Natural killer cell (primary cell): ENCODE results near the gene TMEM94. TPM values are rescaled to one million over a fixed set of nuclear protein-coding genes. Genes with fewer than 3 reads are reported as not detected.
"Not testable (repeated sequence)": the region's sequence is repeated elsewhere in the genome, so short reads cannot be mapped to it uniquely, and the experiment has no call there.

Experiments
- ATAC-seq, 3 donors: fragments of 150-1000 bp in 2 of 3; fragments of 200-7000 bp in 1 of 3; cut with Tn5 transposase; 1 replicate in 1 of 3; 2 replicates in 2 of 3; pipeline ENCODE4 v1.10.0; 2021; ENCODE audit warnings: mild to moderate bottlenecking in 2 of 3, moderate library complexity in 2 of 3
- DNase-seq, 2 donors: peaks; one replicate each; pipeline versions ENCODE4 v3.0.0 to v3.0.0-alpha.2; 2013 to 2021; ENCODE audit warnings: mixed read lengths in 1 of 2
- H3K27ac ChIP-seq: one replicate; pipeline ENCODE4 v1.5.1; 2013; ENCODE audit warnings: mild to moderate bottlenecking, low read length
- H3K27me3 ChIP-seq: one replicate; pipeline ENCODE4 v1.6.1; 2013; ENCODE audit warnings: low read length; ENCODE audit not compliant: control insufficient read depth, insufficient read depth
- H3K36me3 ChIP-seq: one replicate; pipeline ENCODE4 v1.6.1; 2013; ENCODE audit warnings: low read length; ENCODE audit not compliant: control insufficient read depth, insufficient read depth
- H3K4me1 ChIP-seq: one replicate; pipeline ENCODE4 v1.6.1; 2013; ENCODE audit warnings: low read length; ENCODE audit not compliant: control insufficient read depth, insufficient read depth
- H3K4me3 ChIP-seq: one replicate; pipeline ENCODE4 v1.5.1; 2013; ENCODE audit warnings: low read length
- H3K9me3 ChIP-seq: one replicate; pipeline ENCODE4 v1.6.1; 2013; ENCODE audit warnings: low read length; ENCODE audit not compliant: control insufficient read depth, insufficient read depth
- H3K27ac Mint-ChIP-seq, 2 donors: one replicate each; pipeline ENCODE4 v1.8.0; 2022; ENCODE audit warnings: mild to moderate bottlenecking in 2 of 2, mixed read lengths in 2 of 2, moderate library complexity in 1 of 2
- H3K27me3 Mint-ChIP-seq, 2 donors: one replicate each; pipeline ENCODE4 v1.8.0; 2022; ENCODE audit warnings: low read depth in 2 of 2, mixed read lengths in 2 of 2
- H3K36me3 Mint-ChIP-seq: one replicate; pipeline ENCODE4 v1.8.0; 2022; ENCODE audit warnings: mixed read lengths
- H3K4me1 Mint-ChIP-seq, 2 donors: one replicate each; pipeline ENCODE4 v1.8.0; 2022; ENCODE audit warnings: mixed read lengths in 2 of 2
- H3K4me3 Mint-ChIP-seq: one replicate; pipeline ENCODE4 v1.8.0; 2022; ENCODE audit warnings: mild to moderate bottlenecking, moderate library complexity, mixed read lengths
- H3K9me3 Mint-ChIP-seq, 2 donors: one replicate each; pipeline ENCODE4 v1.8.0; 2022; ENCODE audit warnings: mixed read lengths in 2 of 2
- WGBS: methylation state at CpG from one replicate; pipeline ENCODE4 v1.1.7; 2013; ENCODE audit warnings: missing lambda C conversion rate; ENCODE audit not compliant: insufficient coverage; 5-methylcytosine and 5-hydroxymethylcytosine counted together
- intact Hi-C: fragments of 100-400 bp; cut with micrococcal nuclease; formaldehyde crosslinking; loops from one replicate; pipeline ENCODE4 v1.14.2; 2022
- total RNA-seq, 4 donors: library from RNA; stranded (reverse); fragments of 120-200 nt in 1 of 4; gene quantifications; one replicate each; pipeline versions ENCODE4 v1.2.3 to v1.2.4, GENCODE V29; 2013 to 2022
- TF ChIP-seq, protein P1 (sequence below): fragments of 200-600 bp; IDR thresholded peaks from one replicate; pipeline ENCODE4 v1.8.0; 2022; ENCODE audit warnings: antibody characterized with exemption

The TMEM94 gene
- total RNA-seq, 3 donors from 2014 or later (not counting 1 experiment from before 2014, with no cell fraction given): 84.4 to 142 (median 104) TPM

DNA sequence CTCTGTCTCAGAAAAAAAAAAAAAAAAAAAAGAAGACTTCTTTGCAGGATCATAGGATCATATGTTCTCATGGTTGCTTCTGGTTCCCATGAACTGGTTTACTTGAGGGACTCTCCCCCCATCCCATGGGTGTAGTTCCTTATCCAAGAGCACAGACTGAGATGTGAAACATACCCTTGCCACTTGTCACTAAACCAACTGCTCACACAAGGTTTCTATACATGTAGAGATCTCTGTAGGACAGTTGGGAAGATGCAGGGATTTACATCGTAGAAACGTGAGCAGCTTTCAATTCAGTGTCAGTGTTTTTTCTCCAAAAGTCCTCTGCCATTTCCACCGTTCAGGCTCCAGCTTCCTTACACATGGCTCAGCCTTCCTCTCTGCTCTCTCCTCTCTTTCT is 11.1 kb upstream of the TMEM94 start:
- Histone ChIP-seq H3K9me3 (no peaks in the 10 kb centered on the region), H3K27me3 (no peaks in the 10 kb centered on the region), H3K4me1 (no peaks in the 10 kb centered on the region), H3K27ac (no peak overlapping the region), H3K36me3 (no peaks in the 10 kb centered on the region), H3K4me3 (no peak overlapping the region)
- TF ChIP-seq, protein P1, sequence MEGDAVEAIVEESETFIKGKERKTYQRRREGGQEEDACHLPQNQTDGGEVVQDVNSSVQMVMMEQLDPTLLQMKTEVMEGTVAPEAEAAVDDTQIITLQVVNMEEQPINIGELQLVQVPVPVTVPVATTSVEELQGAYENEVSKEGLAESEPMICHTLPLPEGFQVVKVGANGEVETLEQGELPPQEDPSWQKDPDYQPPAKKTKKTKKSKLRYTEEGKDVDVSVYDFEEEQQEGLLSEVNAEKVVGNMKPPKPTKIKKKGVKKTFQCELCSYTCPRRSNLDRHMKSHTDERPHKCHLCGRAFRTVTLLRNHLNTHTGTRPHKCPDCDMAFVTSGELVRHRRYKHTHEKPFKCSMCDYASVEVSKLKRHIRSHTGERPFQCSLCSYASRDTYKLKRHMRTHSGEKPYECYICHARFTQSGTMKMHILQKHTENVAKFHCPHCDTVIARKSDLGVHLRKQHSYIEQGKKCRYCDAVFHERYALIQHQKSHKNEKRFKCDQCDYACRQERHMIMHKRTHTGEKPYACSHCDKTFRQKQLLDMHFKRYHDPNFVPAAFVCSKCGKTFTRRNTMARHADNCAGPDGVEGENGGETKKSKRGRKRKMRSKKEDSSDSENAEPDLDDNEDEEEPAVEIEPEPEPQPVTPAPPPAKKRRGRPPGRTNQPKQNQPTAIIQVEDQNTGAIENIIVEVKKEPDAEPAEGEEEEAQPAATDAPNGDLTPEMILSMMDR: no peak
- H3K27ac Mint-ChIP-seq: no peak overlapping the region
- no peaks in the 10 kb centered on the region for H3K4me1 Mint-ChIP-seq
- H3K9me3 Mint-ChIP-seq: no peaks in the 10 kb centered on the region
- ATAC-seq (no peak), DNase-seq (no peak)
- WGBS: 94% methylated on average over 3 of the region's 3 CpGs
- intact Hi-C loops: no loop called here
- no peak overlapping the region for H3K4me3 Mint-ChIP-seq
- no peaks in the 10 kb centered on the region for H3K27me3 Mint-ChIP-seq
- no peaks in the 10 kb centered on the region for H3K36me3 Mint-ChIP-seq

DNA sequence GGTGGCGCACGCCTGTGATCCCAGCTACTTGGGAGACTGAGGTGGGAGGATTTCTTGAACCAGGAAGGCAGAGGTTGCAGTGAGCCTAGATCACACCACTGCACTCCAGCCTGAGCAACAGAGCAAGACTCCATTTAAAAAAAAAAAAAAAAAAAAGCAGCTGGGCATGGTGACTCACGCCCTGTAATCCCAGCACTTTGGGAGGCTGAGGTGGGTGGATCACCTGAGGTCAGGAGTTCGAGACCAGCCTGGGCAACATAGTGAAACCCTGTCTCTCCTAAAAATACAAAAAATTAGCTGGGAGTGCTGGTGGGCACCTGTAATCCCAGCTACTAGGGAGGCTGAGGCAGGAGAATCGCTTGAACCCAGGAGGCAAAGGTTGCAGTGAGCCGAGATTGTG is 10.5 kb upstream of the TMEM94 start:
- H3K27ac Mint-ChIP-seq, H3K36me3 ChIP-seq, H3K4me1 Mint-ChIP-seq, H3K27me3 Mint-ChIP-seq, H3K4me1 ChIP-seq, H3K9me3 Mint-ChIP-seq, H3K36me3 Mint-ChIP-seq, H3K9me3 ChIP-seq, ATAC-seq, intact Hi-C loops, H3K4me3 Mint-ChIP-seq, DNase-seq, H3K27me3 ChIP-seq, H3K27ac ChIP-seq, H3K4me3 ChIP-seq: not testable (repeated sequence)
- 100% methylated on average over 6 of the region's 6 CpGs for WGBS

DNA sequence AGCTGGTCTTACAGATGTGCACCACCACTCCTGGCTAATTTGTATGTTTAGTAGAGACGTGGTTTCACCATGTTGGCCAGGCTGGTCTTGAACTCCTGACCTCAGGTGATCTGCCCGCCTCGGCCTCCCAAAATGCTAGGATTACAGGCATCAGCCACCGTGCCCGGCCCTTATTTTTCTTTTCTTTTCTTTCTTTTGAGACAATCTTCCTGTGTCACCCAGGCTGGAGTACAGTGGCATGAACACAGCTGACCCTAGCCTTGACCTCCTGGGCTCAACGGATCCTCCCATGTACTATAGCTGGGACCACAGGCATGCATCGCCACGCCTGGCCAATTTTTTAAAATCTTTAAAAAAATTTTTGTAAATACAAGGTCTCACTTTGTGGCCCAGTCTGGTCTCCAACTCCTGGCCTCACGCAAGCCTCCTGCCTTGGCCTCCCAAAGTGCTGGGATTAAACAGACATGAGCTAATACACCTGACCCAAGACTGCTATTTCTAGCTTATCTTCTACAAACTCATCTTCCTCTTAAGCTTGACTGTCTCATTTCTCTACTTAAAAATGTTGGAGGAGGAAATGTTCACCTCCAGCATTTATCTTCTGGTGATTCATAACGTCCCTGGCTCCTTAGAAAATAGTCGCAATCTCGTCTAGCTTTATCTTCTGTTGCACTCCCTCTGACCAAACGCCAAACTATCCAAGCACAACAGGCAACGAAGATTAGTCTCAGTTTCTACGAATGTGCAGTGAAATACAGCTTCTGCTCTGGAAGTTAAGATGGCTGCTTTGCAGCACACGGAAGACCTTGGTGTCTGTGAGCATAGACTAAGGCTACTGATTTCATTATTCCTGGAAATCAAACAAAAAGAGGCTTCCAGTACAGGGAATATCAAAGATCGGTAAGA is 8.2 kb upstream of the TMEM94 start:
- Histone ChIP-seq H3K9me3 (no peaks in the 10 kb centered on the region), H3K36me3 (no peaks in the 10 kb centered on the region), H3K27me3 (no peaks in the 10 kb centered on the region), H3K27ac (no peak overlapping the region), H3K4me1 (no peaks in the 10 kb centered on the region), H3K4me3 (no peak overlapping the region)
- Mint-ChIP-seq H3K27ac (no peak overlapping the region), H3K4me3 (no peak overlapping the region), H3K9me3 (no peaks in the 10 kb centered on the region), H3K36me3 (no peaks in the 10 kb centered on the region), H3K27me3 (no peaks in the 10 kb centered on the region), H3K4me1 (no peaks in the 10 kb centered on the region)
- ATAC-seq: no peak
- TF ChIP-seq, protein P1: no peak
- 91% methylated on average over 17 of the region's 17 CpGs for WGBS
- intact Hi-C loops: no loop called here
- no peak for DNase-seq

DNA sequence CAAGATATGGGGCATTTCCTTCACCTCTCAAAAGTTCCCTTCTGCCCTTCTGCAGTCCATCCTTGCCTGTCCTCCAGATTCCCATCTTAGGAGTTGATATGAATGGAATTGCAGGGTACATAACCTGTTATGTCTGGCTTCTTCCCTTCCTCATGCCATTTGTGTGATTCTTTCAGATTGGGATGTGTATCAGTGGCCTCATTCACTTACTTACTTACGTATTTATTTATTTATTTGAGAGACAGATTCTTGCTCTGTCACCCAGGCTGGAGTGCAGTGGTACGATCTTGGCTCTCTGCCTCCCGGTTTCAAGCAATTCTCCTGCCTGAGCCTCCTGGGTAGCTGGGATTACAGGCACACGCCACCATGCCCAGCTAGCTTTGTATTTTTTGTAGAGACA is 6.2 kb upstream of the TMEM94 start:
- DNase-seq (no peak), ATAC-seq (no peak)
- Histone ChIP-seq H3K4me1 (no peaks in the 10 kb centered on the region), H3K36me3 (no peaks in the 10 kb centered on the region), H3K27ac (no peak overlapping the region), H3K9me3 (no peaks in the 10 kb centered on the region), H3K4me3 (no peak overlapping the region), H3K27me3 (no peaks in the 10 kb centered on the region)
- Mint-ChIP-seq H3K27ac (no peak overlapping the region), H3K36me3 (no peaks in the 10 kb centered on the region), H3K4me3 (no peak overlapping the region), H3K9me3 (no peaks in the 10 kb centered on the region), H3K27me3 (no peaks in the 10 kb centered on the region), H3K4me1 (peaks cover 8% of the 10 kb centered on the region in 2 donors)
- 93% methylated on average over 4 of the region's 4 CpGs for WGBS
- TF ChIP-seq, protein P1: no peak
- intact Hi-C loops: no loop called here
